Measurements from ENCODE around the gene ZNF548. TPM values are rescaled to one million over a fixed set of nuclear protein-coding genes. Genes with fewer than 3 reads are reported as not detected.

The ZNF548 gene
- polyA plus RNA-seq, 1 donor, result 34.8 TPM

DNA sequence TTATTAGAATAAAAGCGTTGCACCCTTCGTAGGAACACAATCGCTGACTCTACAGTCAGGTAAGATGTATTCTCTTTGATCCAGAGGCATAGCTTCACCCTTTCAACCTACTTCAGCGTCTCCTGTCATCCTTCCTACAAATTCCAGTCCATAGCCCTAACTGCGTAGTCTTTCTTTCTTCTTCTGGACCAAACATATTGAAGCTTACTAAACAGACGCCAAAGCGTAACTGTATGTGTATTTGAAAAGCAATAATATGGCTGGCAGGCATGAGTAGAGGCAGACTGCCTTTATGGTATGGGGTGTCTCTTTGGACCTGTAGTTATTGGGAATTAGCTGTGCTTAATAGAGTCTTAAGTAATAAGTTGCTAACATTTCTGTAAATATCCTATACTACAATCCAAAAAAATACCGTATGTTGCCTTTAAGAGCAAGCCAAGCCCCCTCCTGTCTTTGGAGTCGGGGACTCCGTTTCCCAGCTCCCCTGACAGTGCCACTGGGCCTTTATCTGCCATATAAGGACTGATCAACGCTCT is 392 bp upstream of the ZNF548 start:
- DNase-seq, result no peak

DNA sequence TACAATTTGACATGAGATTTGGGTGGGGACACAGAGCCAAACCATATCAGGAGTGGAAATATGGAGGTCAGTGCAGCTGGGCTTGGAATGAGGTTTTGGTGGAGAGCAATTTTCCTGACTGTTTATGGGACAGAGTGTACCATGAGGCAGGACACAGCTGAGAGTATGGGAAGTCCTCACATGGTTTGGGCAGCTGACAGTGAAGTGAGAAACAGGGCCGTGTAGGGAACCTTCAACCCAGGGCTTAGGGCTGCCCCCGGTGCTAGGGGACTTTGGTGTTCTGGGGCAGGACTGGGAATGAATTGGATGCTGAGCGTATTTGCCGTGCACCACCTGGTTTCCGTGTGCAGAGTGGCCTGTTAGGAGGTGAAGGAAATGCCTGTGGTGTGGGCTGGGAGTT is 6.1 kb downstream of the ZNF548 start:
- DNase-seq, result no peak

DNA sequence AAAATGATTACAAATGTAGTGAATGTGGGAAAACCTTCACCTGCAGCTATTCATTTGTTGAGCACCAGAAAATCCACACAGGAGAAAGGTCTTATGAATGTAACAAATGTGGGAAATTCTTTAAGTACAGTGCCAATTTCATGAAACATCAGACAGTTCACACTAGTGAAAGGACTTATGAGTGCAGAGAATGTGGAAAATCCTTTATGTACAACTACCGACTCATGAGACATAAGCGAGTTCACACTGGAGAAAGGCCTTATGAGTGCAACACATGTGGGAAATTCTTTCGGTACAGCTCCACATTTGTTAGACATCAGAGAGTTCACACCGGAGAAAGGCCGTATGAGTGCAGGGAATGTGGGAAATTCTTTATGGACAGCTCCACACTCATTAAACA is 9.2 kb downstream of the ZNF548 start:
- no peak for DNase-seq

DNA sequence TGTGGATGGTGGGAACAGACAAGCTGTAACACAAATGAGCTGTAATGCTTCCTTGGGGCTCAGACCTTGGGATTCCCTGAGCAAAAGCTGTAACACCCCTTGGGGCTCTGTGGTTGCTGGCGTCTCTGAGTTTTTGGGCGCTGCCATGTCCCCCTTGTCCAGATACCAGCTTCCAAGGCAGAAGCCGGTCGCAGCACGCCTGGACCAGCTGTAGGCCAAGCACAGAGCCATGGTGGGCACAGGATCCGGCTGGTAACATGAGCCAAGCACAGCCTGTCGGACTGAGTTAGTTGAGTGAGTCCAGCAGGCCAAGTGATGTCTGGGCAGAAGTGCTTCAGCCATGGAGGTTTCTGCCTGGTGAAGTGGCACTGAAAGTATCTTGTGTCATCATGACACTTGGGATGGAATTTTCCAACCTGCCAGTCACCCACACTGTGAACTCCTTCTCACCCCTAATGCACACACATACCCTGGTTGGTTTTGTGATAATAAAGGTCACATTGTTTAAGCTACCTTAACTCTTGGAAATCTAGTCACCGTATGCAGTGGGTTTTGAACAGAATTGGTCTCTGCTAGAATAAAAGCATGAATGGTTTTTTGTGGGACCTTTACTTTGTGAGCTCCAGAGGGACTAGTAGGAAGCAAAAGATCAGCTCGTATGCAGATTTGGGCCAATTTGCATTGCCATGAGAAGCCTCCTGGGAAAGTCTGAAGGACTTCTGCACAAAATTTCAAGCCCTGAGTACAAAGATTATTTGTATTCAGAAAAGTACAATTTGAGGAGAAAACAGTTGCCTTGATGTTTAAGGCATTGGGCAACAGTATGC is 14.3 kb downstream of the ZNF548 start:
- DNase-seq, result no peak

DNA sequence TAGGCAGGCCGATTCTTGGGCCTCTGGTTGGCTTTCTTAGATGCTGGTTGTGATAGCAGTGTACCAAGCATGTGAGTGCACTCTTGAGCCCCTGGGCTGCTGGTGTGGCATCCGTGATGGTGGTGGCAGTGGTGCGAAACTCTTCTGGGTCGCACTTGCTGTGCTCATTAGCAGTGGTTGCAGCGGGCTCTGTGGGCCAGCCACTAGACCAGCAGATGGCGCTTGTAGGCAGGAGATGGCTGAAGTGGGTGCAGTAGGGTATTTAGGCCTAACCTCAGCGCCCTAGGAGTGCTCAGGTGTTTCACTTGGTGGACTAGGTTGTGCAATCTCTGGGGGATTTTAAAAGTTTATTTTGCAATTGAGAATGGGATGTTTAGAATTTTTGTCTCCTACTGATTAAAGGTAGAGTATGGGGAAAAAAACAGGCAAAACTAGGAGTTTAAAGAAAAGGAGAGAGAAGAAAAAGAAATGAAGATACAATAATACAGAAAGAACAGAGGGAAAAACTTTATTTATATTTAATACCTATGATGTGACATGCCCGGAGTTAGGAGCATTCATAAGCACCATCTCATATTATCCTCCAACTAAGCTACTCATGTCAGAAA is 17.0 kb downstream of the ZNF548 start:
- DNase-seq, result peak; percentile 54

DNA sequence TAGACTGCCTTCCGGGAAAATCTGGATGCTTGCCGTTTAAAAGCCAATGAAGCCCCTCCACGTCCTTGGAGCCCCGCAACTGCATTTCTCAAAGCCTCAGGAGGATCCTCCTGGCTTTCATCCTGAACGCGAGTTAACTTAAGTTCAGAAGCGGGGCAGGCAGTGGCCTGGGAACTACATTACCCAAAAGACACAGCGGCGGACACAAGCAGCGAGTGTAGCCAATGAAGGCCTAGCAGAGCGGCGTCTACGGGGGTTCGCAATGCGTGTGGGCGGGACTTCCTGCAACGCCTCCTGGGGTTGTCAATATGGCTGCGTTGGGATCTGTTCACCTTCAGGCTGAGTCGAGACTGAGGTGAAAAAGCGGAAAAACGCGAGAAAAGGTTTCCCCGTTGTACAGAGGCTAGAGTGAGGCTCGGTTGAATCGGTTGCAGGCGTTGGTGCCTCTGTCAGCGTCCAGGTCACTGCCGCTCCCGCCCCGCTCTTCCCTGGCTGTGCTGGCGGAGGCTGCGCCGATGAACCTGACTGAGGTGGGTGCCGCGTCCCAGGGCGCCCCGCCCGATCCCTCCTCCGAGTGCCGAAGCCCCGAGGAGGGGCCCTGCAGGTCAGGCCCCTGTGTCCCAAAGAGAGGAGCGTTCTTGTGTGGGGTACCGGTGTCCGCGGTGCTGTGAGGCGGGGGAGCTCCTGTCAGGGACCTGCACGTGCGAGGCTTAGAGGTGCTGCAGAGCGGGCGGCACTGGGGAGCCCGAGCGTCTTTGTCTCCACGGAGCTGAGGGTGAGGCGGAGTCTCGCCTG is 21.4 kb downstream of the ZNF548 start, which contains the start of gene ZNF17:
TSS of gene ZNF17 (plus strand) at position 285 of the 795 bp plus-strand sequence. CDS start 2,455 bp downstream, outside the sequence.
- DNase-seq, result peak; percentile 92

DNA sequence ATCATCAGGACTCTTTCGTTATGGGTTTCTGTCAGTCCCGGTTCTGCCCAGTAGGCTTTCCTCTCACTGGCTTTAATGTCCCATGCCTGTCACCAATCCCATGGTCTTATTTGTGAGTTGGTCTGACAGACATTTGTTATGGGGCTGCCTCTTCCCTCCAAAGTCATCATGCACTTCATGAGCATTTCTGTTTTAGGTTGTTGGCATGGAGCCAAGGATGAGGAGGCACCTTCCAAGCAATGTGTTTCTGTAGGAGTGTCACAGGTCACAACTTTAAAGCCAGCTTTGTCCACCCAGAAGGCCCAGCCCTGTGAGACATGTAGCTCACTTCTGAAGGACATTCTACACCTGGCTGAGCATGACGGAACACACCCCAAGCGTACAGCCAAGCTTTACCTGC is 29.8 kb downstream of the ZNF548 start:
- no peak for DNase-seq

DNA sequence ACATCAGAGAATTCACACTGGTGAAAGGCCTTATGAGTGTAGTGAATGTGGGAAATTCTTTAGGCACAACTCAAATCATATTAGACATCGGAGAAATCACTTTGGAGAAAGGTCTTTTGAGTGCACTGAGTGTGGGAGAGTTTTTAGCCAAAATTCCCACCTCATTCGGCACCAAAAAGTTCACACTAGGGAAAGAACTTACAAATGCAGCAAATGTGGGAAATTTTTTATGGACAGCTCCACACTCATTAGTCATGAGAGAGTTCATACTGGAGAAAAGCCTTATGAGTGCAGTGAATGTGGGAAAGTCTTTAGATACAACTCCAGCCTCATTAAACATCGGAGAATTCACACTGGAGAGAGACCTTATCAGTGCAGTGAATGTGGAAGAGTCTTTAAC is 31.4 kb downstream of the ZNF548 start:
- no peak for DNase-seq

DNA sequence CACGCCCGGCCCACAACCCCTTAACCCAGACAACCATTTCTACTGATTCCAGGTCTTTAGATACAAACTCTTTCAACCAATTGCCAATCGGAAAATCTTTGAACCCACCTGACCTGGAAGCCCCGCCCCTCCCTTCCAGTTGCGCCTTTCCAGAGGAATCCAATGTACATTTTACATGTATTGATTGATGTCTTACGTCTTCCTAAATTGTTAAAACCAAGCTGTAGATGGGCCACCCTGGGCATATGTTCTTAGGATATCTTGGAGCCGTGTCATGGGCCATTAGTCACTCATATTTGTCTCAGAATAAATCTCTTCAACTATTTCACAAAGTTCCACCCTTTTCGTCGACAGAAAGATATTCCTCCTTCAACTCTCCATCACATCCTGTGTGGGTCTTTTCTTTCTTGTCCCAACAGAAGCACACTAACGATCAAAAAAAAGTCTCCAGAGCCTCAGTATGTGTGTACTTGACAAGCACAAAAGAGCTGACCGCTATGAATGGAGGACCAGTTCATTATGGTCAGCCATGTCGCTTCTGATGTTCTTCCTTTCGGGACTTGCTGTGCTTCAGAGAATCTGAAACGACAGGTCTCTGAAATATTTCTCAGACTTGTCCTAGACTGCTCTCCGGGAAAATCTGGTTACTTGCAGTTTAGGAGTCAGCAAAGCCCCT is 44.9 kb downstream of the ZNF548 start:
- DNase-seq, result peak; percentile 5

DNA sequence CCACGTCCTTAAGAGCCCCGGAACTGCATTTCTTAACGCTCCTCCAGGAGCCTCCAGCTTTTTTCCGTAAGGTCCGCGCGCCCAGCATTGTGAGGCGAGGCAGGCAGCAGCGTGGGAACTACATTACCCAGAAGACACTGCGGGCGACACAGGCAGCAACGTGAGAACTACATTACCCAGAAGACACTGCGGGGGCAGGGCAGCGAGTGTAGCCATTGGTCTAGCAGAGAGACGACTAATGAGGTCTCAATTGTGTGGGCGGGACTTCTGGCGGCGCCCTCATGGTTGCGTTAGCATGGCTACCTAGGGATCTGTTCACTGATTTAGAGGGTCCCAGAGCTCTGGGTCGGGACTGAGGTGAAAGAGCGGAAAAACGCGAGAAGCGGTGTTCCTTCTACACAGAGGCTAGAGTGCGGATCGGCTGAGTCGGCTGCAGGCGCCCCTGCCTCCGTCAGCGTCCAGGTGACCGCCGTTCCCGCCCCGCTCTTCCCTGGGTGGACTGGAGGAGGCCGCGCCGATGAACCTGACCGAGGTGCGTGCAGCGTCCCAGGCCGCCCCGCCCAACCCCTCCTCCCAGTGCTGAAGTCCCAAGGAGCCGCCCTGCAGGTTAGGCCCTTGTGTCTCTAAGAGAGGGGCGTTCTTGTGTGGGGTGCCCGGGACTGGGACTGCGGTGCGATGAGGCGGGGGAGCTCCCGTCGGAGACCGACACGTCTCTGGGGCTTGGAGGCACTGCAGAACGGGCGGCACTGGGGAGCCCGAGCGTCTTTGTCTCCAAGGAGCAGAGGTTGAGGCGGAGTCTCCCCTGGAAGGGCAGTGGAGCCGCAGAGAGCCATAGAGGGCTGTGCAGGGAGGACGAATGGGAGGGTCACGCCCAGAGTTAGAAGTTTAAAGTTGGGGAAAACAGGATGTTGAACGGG is 45.7 kb downstream of the ZNF548 start, which contains the start of gene ZNF749:
TSS of gene ZNF749 (plus strand) at position 264 of the 917 bp plus-strand sequence. CDS start at position 518, 254 bp downstream.
- DNase-seq, result peak; percentile 99

DNA sequence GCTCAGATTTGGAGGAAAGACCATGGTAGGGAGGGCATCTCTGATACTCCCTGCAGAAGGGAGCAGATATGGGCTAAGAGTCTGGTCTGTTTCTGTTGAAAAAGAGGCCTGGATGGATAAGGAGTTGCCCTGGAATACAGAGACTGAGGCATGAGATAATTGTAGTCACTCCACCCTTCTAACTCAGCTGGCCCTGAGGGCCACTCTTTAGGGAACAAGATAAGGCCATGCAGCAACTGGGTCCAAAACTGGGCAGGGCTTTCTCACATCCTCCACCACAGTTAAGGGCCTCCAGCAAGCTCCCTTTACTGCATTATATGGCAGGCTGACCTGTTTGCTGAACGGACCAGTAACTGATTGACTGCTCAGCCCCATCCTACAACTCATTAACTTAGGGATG is 46.8 kb downstream of the ZNF548 start:
- peak; percentile 4 for DNase-seq

DNA sequence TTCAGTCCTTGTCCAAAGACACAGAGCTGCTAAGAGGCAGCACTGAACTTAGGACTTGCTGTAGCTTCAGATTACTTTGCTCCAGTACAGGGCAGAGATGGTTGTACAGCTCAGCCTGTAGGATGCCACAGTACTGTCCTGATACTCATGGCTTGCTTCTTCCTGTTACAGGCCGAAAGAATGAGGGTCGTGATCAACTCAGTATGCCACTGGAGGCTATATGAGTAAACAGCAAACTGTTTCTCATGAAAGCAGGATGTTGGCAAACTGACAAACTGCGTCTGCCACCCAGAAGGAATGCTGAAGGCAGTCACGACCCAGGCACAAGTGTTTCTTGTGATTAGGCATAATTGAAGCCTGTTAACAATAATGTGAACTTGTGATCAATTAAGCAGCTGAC is 48.3 kb downstream of the ZNF548 start:
- DNase-seq, result no peak

DNA sequence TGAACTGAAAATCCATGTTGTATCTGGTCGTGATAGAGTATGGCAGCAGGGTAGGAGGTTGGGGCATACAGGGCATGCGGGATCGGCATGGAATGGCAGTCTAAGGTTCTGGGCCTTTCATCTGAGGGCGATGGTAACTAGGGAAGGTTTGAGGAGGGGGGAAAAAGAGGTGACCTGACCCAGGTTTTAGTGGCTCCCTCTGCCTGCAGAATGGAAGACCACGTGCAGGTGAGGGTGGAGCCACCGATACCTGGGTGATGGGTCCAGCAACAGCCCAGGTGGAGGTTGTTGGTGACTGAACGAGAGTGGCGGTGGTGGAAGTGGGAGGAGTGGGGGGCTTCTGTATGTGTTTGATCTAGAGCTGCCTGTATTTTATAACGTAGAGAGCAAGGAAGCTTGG is 49.3 kb downstream of the ZNF548 start:
- DNase-seq, result no peak

DNA sequence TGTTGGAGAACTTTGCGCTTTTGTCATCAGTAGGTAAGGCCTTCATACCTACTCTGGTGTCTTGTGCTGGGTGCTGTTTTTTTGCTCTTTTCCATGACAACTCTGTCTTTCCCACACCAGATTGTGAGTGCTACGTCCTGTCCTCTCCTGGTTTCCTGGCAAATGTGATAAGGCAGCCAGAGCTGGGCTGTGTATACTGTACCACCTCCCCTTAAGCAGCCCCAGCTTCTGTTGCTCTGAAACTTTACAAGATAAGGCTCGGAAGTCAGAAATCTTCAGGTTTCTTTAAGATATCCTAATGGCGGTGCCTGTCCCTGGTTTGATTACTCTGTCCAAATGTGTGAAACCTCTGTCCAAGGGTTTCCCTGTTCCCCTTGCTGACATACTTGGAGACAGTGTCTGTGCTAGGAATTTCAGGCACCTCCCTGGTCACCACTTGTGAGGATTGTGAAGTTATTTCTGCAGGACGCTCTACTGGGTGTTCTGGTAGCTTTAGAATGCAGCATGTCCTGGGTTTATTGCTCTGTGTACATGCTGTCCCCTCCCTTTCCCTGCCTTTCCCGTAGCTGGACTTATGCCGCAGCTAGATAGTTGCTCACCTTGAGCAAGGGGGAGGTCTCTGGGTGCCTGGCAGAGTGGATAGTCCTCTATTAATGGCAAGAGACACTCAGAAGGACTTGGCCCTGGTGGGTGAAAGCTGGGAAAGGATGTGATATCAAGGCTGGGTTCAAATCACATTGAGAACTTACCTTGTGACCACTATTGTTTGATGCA is 52.5 kb downstream of the ZNF548 start:
- no peak for DNase-seq

DNA sequence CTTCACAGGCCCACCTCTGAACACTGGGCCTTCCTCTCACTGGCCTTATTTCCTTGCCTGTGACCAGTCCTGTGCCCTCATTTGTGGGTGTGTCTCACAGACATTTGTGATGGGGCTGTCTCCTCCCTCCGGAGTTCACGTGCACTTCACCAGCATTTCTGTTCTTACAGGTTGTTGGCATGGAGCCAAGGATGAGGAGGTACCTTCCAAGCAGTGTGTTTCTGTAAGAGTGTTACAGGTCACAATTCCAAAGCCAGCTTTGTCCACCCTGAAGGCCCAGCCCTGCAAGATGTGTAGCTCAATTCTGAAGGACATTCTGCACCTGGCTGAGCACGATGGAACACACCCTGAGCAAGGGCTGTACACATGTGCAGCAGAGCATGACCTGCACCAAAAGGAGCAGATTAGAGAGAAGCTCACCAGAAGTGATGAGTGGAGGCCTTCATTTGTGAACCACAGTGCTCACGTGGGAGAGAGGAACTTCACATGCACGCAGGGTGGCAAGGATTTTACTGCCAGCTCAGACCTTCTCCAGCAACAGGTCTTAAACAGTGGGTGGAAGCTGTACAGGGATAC is 53.6 kb downstream of the ZNF548 start:
- DNase-seq, result no peak

DNA sequence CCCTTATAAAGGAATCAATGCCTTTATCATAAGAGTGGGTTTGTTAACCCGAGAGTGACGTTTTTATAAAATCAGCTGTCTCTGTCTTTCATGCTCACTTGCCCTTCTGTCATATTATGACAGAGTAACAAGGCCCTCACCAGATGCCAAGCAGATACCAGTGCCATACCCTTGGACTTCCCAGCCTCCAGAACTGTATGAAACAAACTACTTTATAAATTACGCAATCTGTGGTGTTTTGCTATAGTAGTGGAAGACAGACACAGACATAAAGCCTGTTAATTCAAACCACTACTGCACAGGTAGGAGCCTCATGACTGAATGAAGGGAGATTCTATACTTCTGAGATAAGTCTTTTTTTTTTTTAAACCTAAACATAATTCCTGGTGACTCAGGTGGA is 62.7 kb downstream of the ZNF548 start:
- DNase-seq, result no peak
